ENCODE data around the gene RTKN. TPM values are rescaled to one million over a fixed set of nuclear protein-coding genes. Genes with fewer than 3 reads are reported as not detected.

The RTKN gene
- total and polyA plus RNA-seq, 2 of the 13 experiments (the other 11 are each of a cell fraction or from before 2014, with no cell fraction given): 159 to 166 TPM

- TF ChIP-seq, protein P1, sequence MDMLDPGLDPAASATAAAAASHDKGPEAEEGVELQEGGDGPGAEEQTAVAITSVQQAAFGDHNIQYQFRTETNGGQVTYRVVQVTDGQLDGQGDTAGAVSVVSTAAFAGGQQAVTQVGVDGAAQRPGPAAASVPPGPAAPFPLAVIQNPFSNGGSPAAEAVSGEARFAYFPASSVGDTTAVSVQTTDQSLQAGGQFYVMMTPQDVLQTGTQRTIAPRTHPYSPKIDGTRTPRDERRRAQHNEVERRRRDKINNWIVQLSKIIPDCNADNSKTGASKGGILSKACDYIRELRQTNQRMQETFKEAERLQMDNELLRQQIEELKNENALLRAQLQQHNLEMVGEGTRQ (IDR thresholded peaks at IDR 0.05; ENCODE audit: low read depth, low read length): no peak
- TF ChIP-seq, protein P1 (CRISPR knock-in tag; IDR thresholded peaks at IDR 0.05; ENCODE audit: borderline replicate concordance): no peak
- TF ChIP-seq ZFP36L1 (CRISPR knock-in tag; IDR thresholded peaks at IDR 0.05) (no peak), ZNF619 (CRISPR knock-in tag; IDR thresholded peaks at IDR 0.05) (peak; percentile 71), SIN3A (IDR thresholded peaks at IDR 0.05; ENCODE audit: borderline replicate concordance, low read depth, low read length) (peak; percentile 69; the same call in 1 of the 2 replicates), ZFY (CRISPR knock-in tag; IDR thresholded peaks at IDR 0.05) (peak; percentile 35), RBM22 (optimal IDR thresholded peaks at IDR 0.05; ENCODE audit: low read length) (peak; percentile 91), RAD21 (CRISPR knock-in tag; IDR thresholded peaks at IDR 0.05) (peak; percentile 48; the same call in 1 of the 2 replicates), ZNF207 (IDR thresholded peaks at IDR 0.05; ENCODE audit: borderline replicate concordance) (no peak), ZNF235 (CRISPR knock-in tag; IDR thresholded peaks at IDR 0.05; ENCODE audit: borderline replicate concordance) (no peak), ZEB1 (IDR thresholded peaks at IDR 0.05; ENCODE audit: insufficient replicate concordance, low read depth) (peak; percentile 68), CEBPZ (IDR thresholded peaks at IDR 0.05; ENCODE audit: low read length) (no peak)
- TF ChIP-seq, protein P2, sequence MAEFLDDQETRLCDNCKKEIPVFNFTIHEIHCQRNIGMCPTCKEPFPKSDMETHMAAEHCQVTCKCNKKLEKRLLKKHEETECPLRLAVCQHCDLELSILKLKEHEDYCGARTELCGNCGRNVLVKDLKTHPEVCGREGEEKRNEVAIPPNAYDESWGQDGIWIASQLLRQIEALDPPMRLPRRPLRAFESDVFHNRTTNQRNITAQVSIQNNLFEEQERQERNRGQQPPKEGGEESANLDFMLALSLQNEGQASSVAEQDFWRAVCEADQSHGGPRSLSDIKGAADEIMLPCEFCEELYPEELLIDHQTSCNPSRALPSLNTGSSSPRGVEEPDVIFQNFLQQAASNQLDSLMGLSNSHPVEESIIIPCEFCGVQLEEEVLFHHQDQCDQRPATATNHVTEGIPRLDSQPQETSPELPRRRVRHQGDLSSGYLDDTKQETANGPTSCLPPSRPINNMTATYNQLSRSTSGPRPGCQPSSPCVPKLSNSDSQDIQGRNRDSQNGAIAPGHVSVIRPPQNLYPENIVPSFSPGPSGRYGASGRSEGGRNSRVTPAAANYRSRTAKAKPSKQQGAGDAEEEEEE (CRISPR knock-in tag; IDR thresholded peaks at IDR 0.05; ENCODE audit: borderline replicate concordance): no peak
- TF ChIP-seq, protein P3, sequence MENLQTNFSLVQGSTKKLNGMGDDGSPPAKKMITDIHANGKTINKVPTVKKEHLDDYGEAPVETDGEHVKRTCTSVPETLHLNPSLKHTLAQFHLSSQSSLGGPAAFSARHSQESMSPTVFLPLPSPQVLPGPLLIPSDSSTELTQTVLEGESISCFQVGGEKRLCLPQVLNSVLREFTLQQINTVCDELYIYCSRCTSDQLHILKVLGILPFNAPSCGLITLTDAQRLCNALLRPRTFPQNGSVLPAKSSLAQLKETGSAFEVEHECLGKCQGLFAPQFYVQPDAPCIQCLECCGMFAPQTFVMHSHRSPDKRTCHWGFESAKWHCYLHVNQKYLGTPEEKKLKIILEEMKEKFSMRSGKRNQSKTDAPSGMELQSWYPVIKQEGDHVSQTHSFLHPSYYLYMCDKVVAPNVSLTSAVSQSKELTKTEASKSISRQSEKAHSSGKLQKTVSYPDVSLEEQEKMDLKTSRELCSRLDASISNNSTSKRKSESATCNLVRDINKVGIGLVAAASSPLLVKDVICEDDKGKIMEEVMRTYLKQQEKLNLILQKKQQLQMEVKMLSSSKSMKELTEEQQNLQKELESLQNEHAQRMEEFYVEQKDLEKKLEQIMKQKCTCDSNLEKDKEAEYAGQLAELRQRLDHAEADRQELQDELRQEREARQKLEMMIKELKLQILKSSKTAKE (CRISPR knock-in tag; IDR thresholded peaks at IDR 0.05; ENCODE audit: borderline replicate concordance): peak; percentile 85
- TF ChIP-seq, protein P4, sequence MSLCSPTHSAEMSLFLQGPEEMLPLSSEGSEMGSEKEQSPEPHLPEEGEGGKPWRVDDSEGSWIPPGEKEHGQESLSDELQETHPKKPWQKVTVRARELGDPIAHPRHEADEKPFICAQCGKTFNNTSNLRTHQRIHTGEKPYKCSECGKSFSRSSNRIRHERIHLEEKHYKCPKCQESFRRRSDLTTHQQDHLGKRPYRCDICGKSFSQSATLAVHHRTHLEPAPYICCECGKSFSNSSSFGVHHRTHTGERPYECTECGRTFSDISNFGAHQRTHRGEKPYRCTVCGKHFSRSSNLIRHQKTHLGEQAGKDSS (CRISPR knock-in tag; IDR thresholded peaks at IDR 0.05; ENCODE audit: borderline replicate concordance, low read depth): peak; percentile 54; the same call in 1 of the 2 replicates
These were observed 12.0 kb downstream of the RTKN start (continued) for GRCh38 chr2:74429487-74430451.
